DMS79 (cell line): ENCODE data around the gene CPT1B.
"Not testable (repeated sequence)": the region's sequence is repeated elsewhere in the genome, so short reads cannot be mapped to it uniquely, and the experiment has no call there.

Experiments used
- DNase-seq: peaks from one replicate; lab custom pipeline; 2025; lab: John Stamatoyannopoulos, UW

The CPT1B gene

GRCh38 chr22:50609599-50609998 is 31.4 kb upstream of the CPT1B start:
- DNase-seq, result no peak

- no peak for DNase-seq
Measured at GRCh38 chr22:50608996-50609395, 30.8 kb upstream of the CPT1B start.

DNA sequence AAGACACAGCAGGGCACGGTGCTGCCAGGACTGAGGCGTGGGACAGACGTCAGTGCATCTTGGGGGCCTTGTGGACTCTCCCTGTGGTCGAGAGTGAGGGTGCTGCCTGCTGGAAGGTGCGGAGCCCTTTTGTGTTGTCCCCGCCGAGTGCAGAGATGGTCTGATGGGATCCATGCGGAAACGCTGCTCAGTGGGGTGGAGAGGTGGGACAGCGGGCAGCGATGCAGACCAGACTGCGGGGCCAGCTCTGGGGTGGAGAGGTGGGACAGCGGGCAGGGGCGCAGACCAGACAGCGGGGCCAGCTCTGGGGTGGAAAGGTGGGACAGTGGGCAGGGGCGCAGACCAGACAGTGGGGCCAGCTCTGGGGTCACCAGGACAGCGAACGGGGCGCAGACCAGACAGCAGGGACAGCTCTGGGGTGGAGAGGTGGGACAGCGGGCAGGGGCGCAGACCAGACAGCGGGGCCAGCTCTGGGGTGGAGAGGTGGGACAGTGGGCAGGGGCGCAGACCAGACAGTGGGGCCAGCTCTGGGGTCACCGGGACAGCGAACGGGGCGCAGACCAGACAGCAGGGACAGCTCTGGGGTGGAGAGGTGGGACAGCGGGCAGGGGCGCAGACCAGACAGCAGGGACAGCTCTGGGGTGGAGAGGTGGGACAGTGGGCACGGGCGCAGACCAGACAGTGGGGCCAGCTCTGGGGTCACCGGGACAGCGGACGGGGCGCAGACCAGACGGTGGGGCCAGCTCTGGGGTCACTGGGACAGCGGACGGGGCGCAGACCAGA is 30.0 kb upstream of the CPT1B start:
- not testable (repeated sequence) for DNase-seq

GRCh38 chr22:50607659-50608020 is 29.4 kb upstream of the CPT1B start:
- no peak for DNase-seq

GRCh38 chr22:50606946-50607658 is 28.9 kb upstream of the CPT1B start:
- DNase-seq, result no peak

DNA sequence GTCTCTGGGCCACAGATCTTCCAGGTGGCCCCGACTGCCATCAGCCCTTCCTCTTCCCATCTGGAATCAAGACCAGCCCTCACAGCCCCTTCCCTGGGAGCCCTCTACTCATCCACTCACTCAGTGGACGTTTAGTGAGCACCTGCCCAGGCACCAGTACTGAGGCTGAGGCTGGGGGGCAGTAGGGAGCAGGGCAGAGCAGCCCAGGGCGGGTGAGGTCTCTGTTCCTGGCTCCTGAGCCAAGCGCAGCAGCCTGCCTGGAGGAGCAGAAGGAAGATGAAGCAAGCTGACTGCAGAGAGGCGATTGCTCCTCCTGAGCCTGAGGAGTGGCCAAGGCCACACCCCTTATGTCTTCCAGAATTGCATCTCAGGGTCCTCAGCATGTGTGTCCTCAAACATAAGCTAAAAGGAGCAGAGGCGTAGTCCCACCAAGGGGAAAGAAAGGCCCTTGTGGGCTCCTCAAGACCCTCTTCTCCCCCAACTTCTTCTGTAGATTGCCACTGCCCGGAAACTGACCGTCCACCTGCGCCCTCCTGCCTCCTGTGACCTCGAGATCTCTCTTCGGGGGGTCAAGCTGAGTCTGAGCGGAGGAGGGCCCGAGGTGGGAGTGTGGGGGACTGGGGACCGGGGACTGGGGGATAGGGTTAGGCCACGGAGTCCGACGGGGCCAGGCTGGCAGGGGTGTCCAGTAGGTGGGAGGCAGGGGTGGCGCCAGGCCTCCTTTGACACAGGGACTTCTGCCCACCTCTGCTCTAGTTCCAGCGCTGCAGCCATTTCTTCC is 28.1 kb upstream of the CPT1B start:
- DNase-seq, result no peak

DNA sequence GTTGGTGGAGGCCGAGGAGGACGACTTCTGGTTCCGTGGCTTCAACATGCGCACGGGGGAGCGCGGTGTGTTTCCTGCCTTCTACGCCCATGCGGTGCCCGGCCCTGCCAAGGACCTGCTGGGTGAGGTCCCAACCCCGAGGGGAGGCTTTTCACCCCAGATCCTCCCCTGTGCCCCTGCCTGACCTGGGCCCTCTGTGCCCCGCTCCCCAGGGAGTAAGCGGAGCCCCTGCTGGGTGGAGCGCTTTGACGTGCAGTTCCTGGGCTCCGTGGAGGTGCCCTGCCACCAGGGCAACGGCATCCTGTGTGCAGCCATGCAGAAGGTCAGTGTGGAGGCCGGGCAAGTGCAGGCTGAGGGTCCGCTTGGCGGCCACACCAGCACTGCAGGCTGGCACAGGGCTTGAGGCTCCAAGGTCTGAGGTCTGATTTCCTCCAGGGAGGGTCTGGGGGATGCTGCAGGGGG is 27.4 kb upstream of the CPT1B start:
- DNase-seq, result no peak

DNA sequence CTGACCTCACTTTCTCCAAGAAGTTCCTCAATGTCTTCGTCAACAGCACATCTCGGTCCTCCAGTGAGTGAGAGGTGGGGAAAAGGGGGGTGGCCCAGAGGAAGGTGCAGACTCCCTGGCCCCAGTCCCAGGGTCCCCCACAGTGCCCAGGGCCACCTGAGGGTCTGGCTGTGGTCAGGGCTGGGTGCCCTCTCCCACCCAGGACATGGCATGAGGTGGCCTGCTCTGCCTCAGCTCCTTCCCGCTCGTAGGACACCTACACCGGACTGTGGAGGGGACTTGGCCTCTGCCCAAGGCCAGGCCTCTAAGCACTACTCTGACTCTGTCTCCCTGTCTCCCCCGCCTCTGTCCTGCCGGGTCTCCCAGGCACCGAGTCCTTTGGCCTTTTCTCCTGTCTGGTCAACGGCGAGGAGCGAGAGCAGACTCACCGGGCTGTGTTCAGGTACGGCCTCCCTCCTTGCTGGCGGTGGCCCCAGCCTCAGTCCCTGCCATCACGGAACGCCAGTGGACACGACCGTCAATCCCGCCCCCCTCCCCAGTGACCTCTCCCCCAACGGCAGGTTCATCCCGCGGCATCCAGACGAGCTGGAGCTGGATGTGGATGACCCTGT is 26.9 kb upstream of the CPT1B start:
- DNase-seq, result no peak

- DNase-seq, result no peak
Measured at GRCh38 chr22:50604256-50605001, 26.2 kb upstream of the CPT1B start.

DNA sequence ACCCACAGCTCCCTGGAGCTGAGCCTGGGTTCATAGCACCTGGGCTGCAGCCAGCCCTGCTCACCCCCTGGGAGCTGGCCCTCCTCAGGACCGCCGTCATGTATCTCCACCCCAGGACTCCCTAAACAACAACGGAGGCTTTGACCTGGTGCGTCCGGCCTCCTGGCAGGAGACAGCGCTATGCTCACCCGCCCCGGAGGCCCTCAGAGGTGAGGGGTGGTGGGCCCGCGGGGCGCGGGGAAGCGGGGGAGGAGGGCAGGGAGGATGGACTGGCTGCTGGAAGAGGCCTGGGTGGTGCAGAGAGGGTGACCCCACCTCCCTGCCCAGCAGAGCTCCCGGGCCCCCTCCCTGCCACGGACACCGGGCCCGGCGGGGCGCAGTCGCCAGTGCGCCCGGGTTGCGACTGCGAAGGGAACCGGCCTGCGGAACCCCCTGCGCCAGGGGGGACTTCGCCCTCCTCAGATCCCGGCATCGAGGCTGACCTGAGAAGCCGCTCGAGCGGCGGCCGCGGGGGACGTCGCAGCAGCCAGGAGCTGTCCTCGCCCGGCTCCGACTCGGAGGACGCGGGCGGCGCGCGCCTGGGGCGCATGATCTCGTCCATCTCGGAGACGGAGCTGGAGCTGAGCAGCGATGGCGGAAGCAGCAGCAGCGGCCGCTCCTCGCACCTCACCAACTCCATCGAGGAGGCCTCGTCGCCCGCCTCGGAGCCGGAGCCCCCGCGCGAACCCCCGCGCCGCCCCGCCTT is 25.5 kb upstream of the CPT1B start:
- DNase-seq, result no peak

GRCh38 chr22:50602338-50602700 is 24.1 kb upstream of the CPT1B start:
- DNase-seq, result no peak

GRCh38 chr22:50601669-50602337 is 23.6 kb upstream of the CPT1B start:
- DNase-seq, result no peak

GRCh38 chr22:50600967-50601668 is 22.9 kb upstream of the CPT1B start:
- no peak for DNase-seq

DNA sequence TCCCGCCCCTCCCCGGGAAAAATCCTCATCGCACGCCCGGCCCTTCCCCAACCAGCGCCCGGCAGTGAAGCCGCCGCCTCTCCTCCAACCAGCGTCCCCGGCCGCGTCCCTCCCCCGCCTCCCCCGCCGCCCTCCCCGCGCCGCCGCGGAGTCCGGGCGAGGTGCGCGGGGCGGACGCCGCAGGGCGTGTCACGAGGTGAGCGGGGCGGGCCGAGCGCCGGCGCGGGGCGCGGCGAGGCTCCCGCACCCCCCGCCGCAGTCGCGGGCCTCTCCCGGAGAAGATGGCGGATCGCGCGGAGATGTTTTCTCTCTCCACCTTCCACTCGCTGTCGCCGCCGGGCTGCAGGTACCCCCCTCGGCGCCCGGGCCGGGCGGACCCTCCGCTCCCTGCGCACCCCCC is 22.3 kb upstream of the CPT1B start, which contains the start of gene MAPK8IP2:
TSS of gene MAPK8IP2 (plus strand) at position 256 of the 400 bp plus-strand sequence. CDS start at position 282, 26 bp downstream.
- DNase-seq, result no peak

DNA sequence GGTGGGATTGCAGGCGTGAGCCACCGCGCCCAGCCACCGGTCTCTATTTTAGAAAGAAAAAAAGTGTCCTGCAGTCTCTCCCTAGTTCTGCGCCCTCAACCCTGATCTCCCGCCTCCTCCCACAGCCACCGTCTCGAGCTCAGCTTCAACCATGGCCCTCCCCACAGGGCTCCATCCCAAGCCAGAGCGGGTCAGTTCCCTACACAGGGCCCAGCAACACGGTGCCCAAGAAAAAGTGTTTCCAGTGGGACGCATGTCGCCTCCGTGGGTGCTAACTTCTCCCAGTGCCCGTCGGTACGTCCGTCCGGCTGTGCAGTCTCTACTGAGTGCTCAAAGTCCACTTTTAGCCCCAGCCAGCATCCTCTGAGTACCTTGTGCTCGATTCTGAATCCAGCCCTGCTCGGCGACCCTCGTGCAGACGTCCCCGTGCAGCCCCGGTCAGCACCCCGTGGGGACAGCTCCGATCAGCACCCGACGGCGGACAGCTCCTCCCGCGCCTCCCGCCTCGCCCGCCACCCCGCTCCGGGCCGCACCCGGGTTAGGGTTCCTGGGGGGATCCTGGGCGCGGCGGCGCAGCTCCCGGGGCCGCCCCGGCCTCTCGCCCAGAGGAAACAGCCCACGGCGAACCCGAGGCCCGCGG is 21.7 kb upstream of the CPT1B start:
- no peak for DNase-seq

DNA sequence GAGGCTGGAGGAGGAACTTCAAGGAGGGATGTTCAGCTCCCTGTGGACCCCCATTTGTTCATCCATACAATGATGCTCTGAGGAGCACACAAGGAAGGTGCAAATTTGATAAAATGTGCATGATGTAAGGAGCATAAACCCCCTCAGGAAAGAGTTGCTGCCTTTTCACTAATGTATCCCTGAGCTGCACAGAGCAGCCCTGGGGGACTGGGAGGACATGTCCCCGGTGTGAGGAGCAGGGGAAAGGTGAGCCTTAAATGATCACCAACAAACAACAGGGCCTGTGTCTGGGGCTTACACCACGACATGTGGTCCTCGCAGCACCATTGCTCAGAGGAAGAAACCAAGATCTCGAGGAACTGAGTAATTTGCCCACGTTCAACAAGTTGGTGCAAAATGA is 18.9 kb upstream of the CPT1B start:
- no peak for DNase-seq

DNA sequence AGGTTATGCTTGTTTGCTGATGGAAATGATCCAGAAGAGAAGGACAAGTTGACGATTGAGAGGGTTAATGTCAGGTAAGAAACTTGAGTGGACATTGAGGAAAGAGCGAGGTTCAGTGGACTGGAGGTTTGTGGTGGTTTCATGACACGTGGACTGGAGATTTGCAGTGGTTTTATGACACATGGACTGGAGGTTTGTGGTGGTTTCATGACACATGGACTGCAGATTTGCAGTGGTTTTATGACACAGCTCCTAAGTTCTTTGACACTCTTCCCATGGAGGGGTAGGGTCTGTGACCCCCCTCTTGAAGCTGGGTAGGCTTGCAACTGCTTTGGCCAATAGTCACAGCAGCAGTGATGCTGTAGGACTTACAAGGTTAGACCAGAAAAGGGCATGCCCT is 17.0 kb upstream of the CPT1B start:
- no peak for DNase-seq

DNA sequence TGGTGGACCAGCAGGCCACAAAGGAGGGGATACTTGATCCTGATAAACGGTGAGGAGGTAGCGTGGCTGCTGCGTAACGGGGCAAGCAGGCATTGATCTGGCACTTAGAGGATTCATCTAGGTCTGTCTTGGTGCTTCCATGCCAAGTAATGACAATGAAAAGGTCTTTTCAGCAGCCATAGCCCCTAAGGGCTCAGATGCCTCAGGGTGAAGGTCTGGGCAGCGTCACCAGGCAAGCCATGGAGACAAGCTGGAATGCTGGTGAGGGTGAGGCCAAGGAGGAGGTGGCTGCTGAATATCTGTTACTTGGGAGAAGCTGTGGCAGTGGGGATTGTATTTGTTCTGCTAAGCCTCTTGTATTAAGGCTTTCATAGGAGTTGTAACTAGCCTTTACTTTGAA is 9.2 kb upstream of the CPT1B start:
- DNase-seq, result no peak

GRCh38 chr22:50586416-50586815 is 8.2 kb upstream of the CPT1B start:
- DNase-seq, result no peak
